K562 (cell line): ENCODE results near the gene SAV1.

Experiments used
- CREB1 ChIP-seq, 2 experiments: sonication (generic) in 1 of 2; formaldehyde crosslinking in 1 of 2; IDR thresholded peaks; 2 replicates each; pipeline versions ENCODE4 v1.6.1 to v1.8.0; 2012 to 2022; ENCODE audit warnings: inconsistent platforms in 1 of 2, mild to moderate bottlenecking in 1 of 2, missing genetic modification reagents in 1 of 2, moderate library complexity in 1 of 2
- HCFC1 ChIP-seq: IDR thresholded peaks from 2 replicates; pipeline ENCODE4 v1.6.1; 2012; ENCODE audit warnings: low read depth, low read length, improper control_type of control experiment
- HDAC6 ChIP-seq: IDR thresholded peaks from 2 replicates; pipeline ENCODE4 v1.6.1; 2012; ENCODE audit warnings: low read depth, mild to moderate bottlenecking, control low read depth, inconsistent platforms, low read length, moderate library complexity
- TF ChIP-seq, protein P1 (sequence below), 3 experiments: IDR thresholded peaks in 2 of 3; conservative IDR thresholded peaks in 1 of 3; 2 replicates each; pipeline ENCODE4 v1.5.1; 2011 to 2012; ENCODE audit warnings: low read length in 3 of 3, mild to moderate bottlenecking in 3 of 3, control low read depth in 2 of 3, improper control_type of control experiment in 1 of 3, inconsistent platforms in 1 of 3, low read depth in 1 of 3, mixed read lengths in 1 of 3, moderate library complexity in 1 of 3; ENCODE audit not compliant: insufficient read depth in 2 of 3
- TF ChIP-seq, protein P2 (sequence below): fragments of 450-650 bp; IDR thresholded peaks from 2 replicates; pipeline ENCODE4 v1.6.1; 2016
- TF ChIP-seq, protein P3 (sequence below): sonication (generic); formaldehyde crosslinking; IDR thresholded peaks from 2 replicates; pipeline ENCODE4 v1.8.0; 2022; ENCODE audit warnings: mild to moderate bottlenecking, missing genetic modification reagents

- TF ChIP-seq HDAC6 (no peak), CREB1 (IDR thresholded peaks at IDR 0.05) (no peak), CREB1 (CRISPR knock-in tag; IDR thresholded peaks at IDR 0.05) (no peak), HCFC1 (no peak)
- TF ChIP-seq, protein P1, sequence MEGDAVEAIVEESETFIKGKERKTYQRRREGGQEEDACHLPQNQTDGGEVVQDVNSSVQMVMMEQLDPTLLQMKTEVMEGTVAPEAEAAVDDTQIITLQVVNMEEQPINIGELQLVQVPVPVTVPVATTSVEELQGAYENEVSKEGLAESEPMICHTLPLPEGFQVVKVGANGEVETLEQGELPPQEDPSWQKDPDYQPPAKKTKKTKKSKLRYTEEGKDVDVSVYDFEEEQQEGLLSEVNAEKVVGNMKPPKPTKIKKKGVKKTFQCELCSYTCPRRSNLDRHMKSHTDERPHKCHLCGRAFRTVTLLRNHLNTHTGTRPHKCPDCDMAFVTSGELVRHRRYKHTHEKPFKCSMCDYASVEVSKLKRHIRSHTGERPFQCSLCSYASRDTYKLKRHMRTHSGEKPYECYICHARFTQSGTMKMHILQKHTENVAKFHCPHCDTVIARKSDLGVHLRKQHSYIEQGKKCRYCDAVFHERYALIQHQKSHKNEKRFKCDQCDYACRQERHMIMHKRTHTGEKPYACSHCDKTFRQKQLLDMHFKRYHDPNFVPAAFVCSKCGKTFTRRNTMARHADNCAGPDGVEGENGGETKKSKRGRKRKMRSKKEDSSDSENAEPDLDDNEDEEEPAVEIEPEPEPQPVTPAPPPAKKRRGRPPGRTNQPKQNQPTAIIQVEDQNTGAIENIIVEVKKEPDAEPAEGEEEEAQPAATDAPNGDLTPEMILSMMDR (IDR thresholded peaks at IDR 0.05 in 2 of 3, conservative IDR thresholded peaks at IDR 0.05 in 1 of 3; ENCODE audit: insufficient read depth in 2 of 3, low read depth in 1 of 3, low read length in 3 of 3) = no peak
- TF ChIP-seq, protein P2, sequence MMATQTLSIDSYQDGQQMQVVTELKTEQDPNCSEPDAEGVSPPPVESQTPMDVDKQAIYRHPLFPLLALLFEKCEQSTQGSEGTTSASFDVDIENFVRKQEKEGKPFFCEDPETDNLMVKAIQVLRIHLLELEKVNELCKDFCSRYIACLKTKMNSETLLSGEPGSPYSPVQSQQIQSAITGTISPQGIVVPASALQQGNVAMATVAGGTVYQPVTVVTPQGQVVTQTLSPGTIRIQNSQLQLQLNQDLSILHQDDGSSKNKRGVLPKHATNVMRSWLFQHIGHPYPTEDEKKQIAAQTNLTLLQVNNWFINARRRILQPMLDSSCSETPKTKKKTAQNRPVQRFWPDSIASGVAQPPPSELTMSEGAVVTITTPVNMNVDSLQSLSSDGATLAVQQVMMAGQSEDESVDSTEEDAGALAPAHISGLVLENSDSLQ = no peak
- TF ChIP-seq, protein P3, sequence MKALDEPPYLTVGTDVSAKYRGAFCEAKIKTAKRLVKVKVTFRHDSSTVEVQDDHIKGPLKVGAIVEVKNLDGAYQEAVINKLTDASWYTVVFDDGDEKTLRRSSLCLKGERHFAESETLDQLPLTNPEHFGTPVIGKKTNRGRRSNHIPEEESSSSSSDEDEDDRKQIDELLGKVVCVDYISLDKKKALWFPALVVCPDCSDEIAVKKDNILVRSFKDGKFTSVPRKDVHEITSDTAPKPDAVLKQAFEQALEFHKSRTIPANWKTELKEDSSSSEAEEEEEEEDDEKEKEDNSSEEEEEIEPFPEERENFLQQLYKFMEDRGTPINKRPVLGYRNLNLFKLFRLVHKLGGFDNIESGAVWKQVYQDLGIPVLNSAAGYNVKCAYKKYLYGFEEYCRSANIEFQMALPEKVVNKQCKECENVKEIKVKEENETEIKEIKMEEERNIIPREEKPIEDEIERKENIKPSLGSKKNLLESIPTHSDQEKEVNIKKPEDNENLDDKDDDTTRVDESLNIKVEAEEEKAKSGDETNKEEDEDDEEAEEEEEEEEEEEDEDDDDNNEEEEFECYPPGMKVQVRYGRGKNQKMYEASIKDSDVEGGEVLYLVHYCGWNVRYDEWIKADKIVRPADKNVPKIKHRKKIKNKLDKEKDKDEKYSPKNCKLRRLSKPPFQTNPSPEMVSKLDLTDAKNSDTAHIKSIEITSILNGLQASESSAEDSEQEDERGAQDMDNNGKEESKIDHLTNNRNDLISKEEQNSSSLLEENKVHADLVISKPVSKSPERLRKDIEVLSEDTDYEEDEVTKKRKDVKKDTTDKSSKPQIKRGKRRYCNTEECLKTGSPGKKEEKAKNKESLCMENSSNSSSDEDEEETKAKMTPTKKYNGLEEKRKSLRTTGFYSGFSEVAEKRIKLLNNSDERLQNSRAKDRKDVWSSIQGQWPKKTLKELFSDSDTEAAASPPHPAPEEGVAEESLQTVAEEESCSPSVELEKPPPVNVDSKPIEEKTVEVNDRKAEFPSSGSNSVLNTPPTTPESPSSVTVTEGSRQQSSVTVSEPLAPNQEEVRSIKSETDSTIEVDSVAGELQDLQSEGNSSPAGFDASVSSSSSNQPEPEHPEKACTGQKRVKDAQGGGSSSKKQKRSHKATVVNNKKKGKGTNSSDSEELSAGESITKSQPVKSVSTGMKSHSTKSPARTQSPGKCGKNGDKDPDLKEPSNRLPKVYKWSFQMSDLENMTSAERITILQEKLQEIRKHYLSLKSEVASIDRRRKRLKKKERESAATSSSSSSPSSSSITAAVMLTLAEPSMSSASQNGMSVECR (CRISPR knock-in tag) = no peak
Measured at GRCh38 chr14:50656776-50657175, 11.3 kb downstream of the SAV1 start.
